ENCODE data around the gene RNF123.

GRCh38 chr3:49717211-49717958 is 28.0 kb downstream of the RNF123 start:
- TF ChIP-seq EZH2 (IDR thresholded peaks at IDR 0.05; ENCODE audit: borderline replicate concordance, low read length) = no peak
- TF ChIP-seq, protein P1, sequence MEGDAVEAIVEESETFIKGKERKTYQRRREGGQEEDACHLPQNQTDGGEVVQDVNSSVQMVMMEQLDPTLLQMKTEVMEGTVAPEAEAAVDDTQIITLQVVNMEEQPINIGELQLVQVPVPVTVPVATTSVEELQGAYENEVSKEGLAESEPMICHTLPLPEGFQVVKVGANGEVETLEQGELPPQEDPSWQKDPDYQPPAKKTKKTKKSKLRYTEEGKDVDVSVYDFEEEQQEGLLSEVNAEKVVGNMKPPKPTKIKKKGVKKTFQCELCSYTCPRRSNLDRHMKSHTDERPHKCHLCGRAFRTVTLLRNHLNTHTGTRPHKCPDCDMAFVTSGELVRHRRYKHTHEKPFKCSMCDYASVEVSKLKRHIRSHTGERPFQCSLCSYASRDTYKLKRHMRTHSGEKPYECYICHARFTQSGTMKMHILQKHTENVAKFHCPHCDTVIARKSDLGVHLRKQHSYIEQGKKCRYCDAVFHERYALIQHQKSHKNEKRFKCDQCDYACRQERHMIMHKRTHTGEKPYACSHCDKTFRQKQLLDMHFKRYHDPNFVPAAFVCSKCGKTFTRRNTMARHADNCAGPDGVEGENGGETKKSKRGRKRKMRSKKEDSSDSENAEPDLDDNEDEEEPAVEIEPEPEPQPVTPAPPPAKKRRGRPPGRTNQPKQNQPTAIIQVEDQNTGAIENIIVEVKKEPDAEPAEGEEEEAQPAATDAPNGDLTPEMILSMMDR (IDR thresholded peaks at IDR 0.05; ENCODE audit: low read length) = no peak

Data from OCI-LY1 (cell line).